Mesenchymal stem cell (in vitro differentiated cells and primary cell): ENCODE measurements around the gene LTBR.

ENCODE experiments used
- DNase-seq: peaks from one replicate; pipeline ENCODE4 v3.0.0-alpha.2; 2013
- H2AFZ ChIP-seq: one replicate; pipeline ENCODE4 v1.6.1; 2013; ENCODE audit warnings: low read depth, mild to moderate bottlenecking, control low read depth, inconsistent platforms, low read length, moderate library complexity
- H2AK5ac ChIP-seq: 2 replicates; pipeline ENCODE4 v1.6.1; 2013; ENCODE audit warnings: low read length, moderate library complexity, mild to moderate bottlenecking, inconsistent platforms; ENCODE audit not compliant: severe bottlenecking
- H2BK120ac ChIP-seq: one replicate; pipeline ENCODE4 v1.6.1; 2013; ENCODE audit warnings: low read depth, mild to moderate bottlenecking, inconsistent platforms, low read length, moderate library complexity
- H2BK12ac ChIP-seq, 2 experiments: one replicate each; pipeline ENCODE4 v1.6.1; 2013; ENCODE audit warnings: inconsistent platforms in 2 of 2, low read length in 2 of 2, mild to moderate bottlenecking in 2 of 2, moderate library complexity in 2 of 2, control low read depth in 1 of 2
- H2BK15ac ChIP-seq: one replicate; pipeline ENCODE4 v1.6.1; 2013; ENCODE audit warnings: mild to moderate bottlenecking, low read depth, inconsistent platforms; ENCODE audit not compliant: poor library complexity, severe bottlenecking
- H2BK5ac ChIP-seq: 2 replicates; pipeline ENCODE4 v1.6.1; 2013; ENCODE audit warnings: low read depth, mild to moderate bottlenecking, low read length, control low read depth, inconsistent platforms; ENCODE audit not compliant: poor library complexity, severe bottlenecking
- H3K14ac ChIP-seq, 2 experiments: one replicate each; pipeline ENCODE4 v1.6.1; 2013; ENCODE audit warnings: inconsistent platforms in 2 of 2, low read length in 2 of 2, control low read depth in 1 of 2, mild to moderate bottlenecking in 1 of 2, moderate library complexity in 1 of 2
- H3K18ac ChIP-seq, 2 experiments: one replicate each; pipeline ENCODE4 v1.6.1; 2013; ENCODE audit warnings: inconsistent platforms in 2 of 2, low read length in 2 of 2, control low read depth in 1 of 2, low read depth in 1 of 2, mild to moderate bottlenecking in 1 of 2
- H3K23ac ChIP-seq, 2 experiments: one replicate each; pipeline ENCODE4 v1.6.1; 2013; ENCODE audit warnings: inconsistent platforms in 2 of 2, low read length in 2 of 2, mild to moderate bottlenecking in 2 of 2, moderate library complexity in 2 of 2, control low read depth in 1 of 2
- H3K27ac ChIP-seq: 2 replicates; pipeline ENCODE4 v1.5.1; 2013; ENCODE audit warnings: mild to moderate bottlenecking, moderate library complexity, low read length, control low read depth, inconsistent platforms; ENCODE audit not compliant: poor library complexity, severe bottlenecking
- H3K27me3 ChIP-seq, 2 experiments: 2 replicates each; pipeline versions ENCODE4 v1.6.1 to v1.7.0; 2013; ENCODE audit warnings: low read length in 2 of 2, mild to moderate bottlenecking in 2 of 2, moderate library complexity in 2 of 2, control low read depth in 1 of 2, inconsistent platforms in 1 of 2; ENCODE audit not compliant: control insufficient read depth in 1 of 2, insufficient read depth in 1 of 2
- H3K36me3 ChIP-seq, 2 experiments: 2 replicates each; pipeline versions ENCODE4 v1.6.1 to v1.7.0; 2013; ENCODE audit warnings: low read length in 2 of 2, control low read depth in 1 of 2, inconsistent platforms in 1 of 2, low read depth in 1 of 2, mild to moderate bottlenecking in 1 of 2; ENCODE audit not compliant: insufficient read depth in 2 of 2, control insufficient read depth in 1 of 2
- H3K4ac ChIP-seq, 2 experiments: one replicate each; pipeline ENCODE4 v1.6.1; 2013; ENCODE audit warnings: inconsistent platforms in 2 of 2, low read length in 2 of 2, mild to moderate bottlenecking in 2 of 2, moderate library complexity in 2 of 2, control low read depth in 1 of 2, low read depth in 1 of 2
- H3K4me1 ChIP-seq: 2 replicates; pipeline ENCODE4 v1.6.1; 2013; ENCODE audit warnings: low read depth, low read length, control low read depth; ENCODE audit not compliant: control insufficient read depth, insufficient read depth
- H3K4me2 ChIP-seq: 2 replicates; pipeline ENCODE4 v1.6.1; 2013; ENCODE audit warnings: low read length, mild to moderate bottlenecking, inconsistent platforms; ENCODE audit not compliant: poor library complexity, severe bottlenecking
- H3K4me3 ChIP-seq, 2 experiments: 2 replicates each; pipeline versions ENCODE4 v1.5.1 to v1.7.0; 2013; ENCODE audit warnings: low read length in 2 of 2, mild to moderate bottlenecking in 2 of 2, control low read depth in 1 of 2, low read depth in 1 of 2; ENCODE audit not compliant: insufficient read depth in 1 of 2
- H3K79me1 ChIP-seq: replicated peaks from 2 replicates; pipeline ENCODE4 v1.6.1; 2013; ENCODE audit warnings: mild to moderate bottlenecking, control low read depth, low read length, inconsistent platforms; ENCODE audit not compliant: poor library complexity, severe bottlenecking
- H3K9ac ChIP-seq: 2 replicates; pipeline ENCODE4 v1.7.0; 2013; ENCODE audit warnings: mild to moderate bottlenecking, low read length, moderate library complexity
- H3K9me3 ChIP-seq: 2 replicates; pipeline ENCODE4 v1.7.0; 2013; ENCODE audit warnings: mild to moderate bottlenecking, low read length; ENCODE audit not compliant: control insufficient read depth
- H4K8ac ChIP-seq: one replicate; pipeline ENCODE4 v1.6.1; 2013; ENCODE audit warnings: inconsistent platforms, mild to moderate bottlenecking, low read length, moderate library complexity
- H4K91ac ChIP-seq: one replicate; pipeline ENCODE4 v1.6.1; 2013; ENCODE audit warnings: mild to moderate bottlenecking, low read length, inconsistent platforms
- WGBS: methylation state at CpG from one replicate; pipeline ENCODE4 v1.1.7; 2013; ENCODE audit warnings: mixed read lengths; 5-methylcytosine and 5-hydroxymethylcytosine counted together

Gene LTBR

GRCh38 chr12:6428326-6428725 lies 44.4 kb downstream of the LTBR start:
- H3K4me1 ChIP-seq: peaks cover 9% of the 10 kb centered on the region
- H3K18ac ChIP-seq: no peak overlapping the region
- no peak overlapping the region for H2BK15ac ChIP-seq
- H2BK12ac ChIP-seq: no peak overlapping the region
- no peak overlapping the region for H2AK5ac ChIP-seq
- no peak overlapping the region for H3K23ac ChIP-seq
- H3K9me3 ChIP-seq: no peaks in the 10 kb centered on the region
- H3K36me3 ChIP-seq: no peaks in the 10 kb centered on the region
- H3K27ac ChIP-seq: no peak overlapping the region
- no peak for DNase-seq
- no peak overlapping the region for H3K4me3 ChIP-seq
- H3K79me1 ChIP-seq: no peaks in the 10 kb centered on the region
- H2AFZ ChIP-seq: no peak overlapping the region
- no peaks in the 10 kb centered on the region for H3K27me3 ChIP-seq
- no peak overlapping the region for H4K8ac ChIP-seq
- WGBS: 96% methylated on average over 3 of the region's 3 CpGs
- no peak overlapping the region for H3K9ac ChIP-seq
- no peak overlapping the region for H2BK120ac ChIP-seq
- no peak overlapping the region for H4K91ac ChIP-seq
- H2BK5ac ChIP-seq: no peak overlapping the region
- H3K4me2 ChIP-seq: no peak overlapping the region
- H3K4ac ChIP-seq: no peak overlapping the region
- no peak overlapping the region for H3K14ac ChIP-seq

- Histone ChIP-seq H3K4me3 (peak overlapping the region in 1 of 2 experiments; percentile 73), H3K18ac (peak overlapping the region; percentile 29 to 85), H3K4ac (peak overlapping the region; percentile 12 to 90), H3K23ac (no peak overlapping the region), H2BK12ac (peak overlapping the region; percentile 84 to 90), H2AFZ (peak overlapping the region; percentile 54), H3K14ac (no peak overlapping the region), H4K91ac (peak overlapping the region; percentile 96), H3K27ac (no peak overlapping the region), H3K4me1 (peaks cover 9% of the 10 kb centered on the region), H3K9me3 (no peaks in the 10 kb centered on the region), H2BK5ac (no peak overlapping the region), H2AK5ac (peak overlapping the region; percentile 1), H3K4me2 (no peak overlapping the region), H3K9ac (peak overlapping the region; percentile 94), H2BK120ac (peak overlapping the region; percentile 78), H3K27me3 (no peaks in the 10 kb centered on the region), H2BK15ac (no peak overlapping the region), H4K8ac (peak overlapping the region; percentile 90), H3K36me3 (no peaks in the 10 kb centered on the region), H3K79me1 (no peaks in the 10 kb centered on the region)
- 32% methylated on average over 13 of the region's 19 CpGs for WGBS
- DNase-seq: peak; percentile 97
These were observed 46.4 kb downstream of the LTBR start for GRCh38 chr12:6430124-6430989.

- Histone ChIP-seq H2AK5ac (no peak overlapping the region), H3K4me1 (peaks cover 7% of the 10 kb centered on the region)
- 89% methylated on average over 4 of the region's 5 CpGs for WGBS
These were observed 49.0 kb downstream of the LTBR start for GRCh38 chr12:6432991-6433390.

GRCh38 chr12:6434205-6435140 lies 50.5 kb downstream of the LTBR start:
- Histone ChIP-seq H3K14ac (peak overlapping the region in 1 of 2 experiments; percentile 49), H3K36me3 (peaks cover 0 to 3% of the 10 kb centered on the region in 2 experiments), H4K8ac (no peak overlapping the region), H3K4me2 (no peak overlapping the region), H3K4me1 (peaks cover 7% of the 10 kb centered on the region), H3K9ac (no peak overlapping the region), H3K4me3 (no peak overlapping the region), H3K4ac (peak overlapping the region in 1 of 2 experiments; percentile 42), H2BK15ac (no peak overlapping the region), H3K18ac (no peak overlapping the region), H3K27me3 (no peaks in the 10 kb centered on the region), H4K91ac (peak overlapping the region; percentile 63), H2BK120ac (no peak overlapping the region), H3K27ac (no peak overlapping the region), H3K9me3 (no peaks in the 10 kb centered on the region), H2BK12ac (peak overlapping the region in 1 of 2 experiments; percentile 42), H2AK5ac (no peak overlapping the region), H3K23ac (no peak overlapping the region), H2AFZ (peak overlapping the region; percentile 65), H3K79me1 (no peaks in the 10 kb centered on the region), H2BK5ac (no peak overlapping the region)
- 84% methylated on average over 16 of the region's 17 CpGs for WGBS
- no peak for DNase-seq

More at GRCh38 chr12:6432991-6433390, 49.0 kb downstream of the LTBR start:
- Histone ChIP-seq H3K4ac (no peak overlapping the region), H4K8ac (no peak overlapping the region), H2BK15ac (no peak overlapping the region), H3K36me3 (no peaks in the 10 kb centered on the region), H3K27me3 (no peaks in the 10 kb centered on the region), H3K4me2 (no peak overlapping the region), H4K91ac (no peak overlapping the region), H3K18ac (no peak overlapping the region), H2AFZ (no peak overlapping the region), H2BK12ac (no peak overlapping the region), H3K4me3 (no peak overlapping the region), H3K79me1 (no peaks in the 10 kb centered on the region), H2BK5ac (no peak overlapping the region), H2BK120ac (no peak overlapping the region), H3K14ac (no peak overlapping the region), H3K23ac (no peak overlapping the region), H3K9me3 (no peaks in the 10 kb centered on the region), H3K9ac (no peak overlapping the region), H3K27ac (no peak overlapping the region)
- DNase-seq: no peak
